ENCODE results near the gene ANKRD33B.

ANKRD33B gene

DNA sequence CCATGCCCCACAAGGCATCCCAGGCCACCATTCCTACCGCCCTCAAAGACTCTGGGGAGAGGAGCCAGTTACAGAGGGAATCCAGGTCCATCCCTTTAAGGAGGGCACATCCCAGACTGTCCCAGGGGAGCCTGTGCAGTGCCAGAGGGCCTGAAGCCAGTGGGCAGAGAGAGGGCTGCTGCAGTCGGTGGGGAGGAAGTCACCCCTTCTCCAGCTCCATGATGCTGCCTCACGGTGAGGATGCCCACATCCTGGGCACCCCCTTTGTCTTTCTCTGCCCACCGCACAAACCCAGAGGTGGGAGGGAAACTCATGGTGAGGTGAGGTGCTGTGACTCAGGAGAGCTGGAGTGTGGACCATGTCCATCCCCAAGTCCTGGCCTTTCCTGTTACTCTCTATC lies 26.2 kb upstream of the ANKRD33B start:
- no peak for TF ChIP-seq CTCF (IDR thresholded peaks at IDR 0.05; ENCODE audit: insufficient read depth, low read depth, low read length, missing control alignments)
- no peak overlapping the region for H3K4me3 ChIP-seq (ENCODE audit: low read depth, low read length)
- no peak for DNase-seq (ENCODE audit: low read depth)

DNA sequence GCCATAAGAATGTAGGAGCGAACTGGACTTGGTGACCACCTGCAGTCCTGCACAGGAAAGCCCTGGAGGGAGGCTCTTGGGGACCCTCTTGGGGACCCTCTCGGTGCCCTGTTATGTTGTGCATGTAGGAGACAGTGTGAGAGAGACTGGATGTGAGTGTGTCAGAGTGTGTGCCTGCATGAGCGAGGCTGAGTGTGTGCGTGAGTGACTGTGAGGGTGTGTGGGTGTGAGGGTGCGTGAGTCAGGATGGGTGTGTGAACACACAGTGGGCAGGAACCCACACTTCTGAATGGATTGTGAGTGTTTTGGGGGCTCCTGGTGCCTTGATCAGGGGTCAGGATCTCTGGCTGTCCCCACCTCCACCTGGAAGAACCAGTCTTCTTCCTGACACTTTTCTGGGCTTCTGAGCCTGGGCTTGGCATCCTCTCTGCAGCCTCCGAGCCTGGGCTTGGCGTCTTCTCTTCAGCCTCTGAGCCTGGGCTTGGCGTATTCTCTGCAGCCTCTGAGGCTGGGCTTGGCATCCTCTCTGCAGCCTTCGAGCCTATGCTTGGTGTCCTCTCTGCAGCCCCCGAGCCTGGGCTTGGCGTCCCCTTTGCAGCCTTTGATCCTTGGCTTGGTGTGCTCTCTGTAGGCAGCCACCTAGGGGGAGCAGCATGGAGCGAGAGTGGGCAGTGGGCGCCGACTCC lies 25.6 kb upstream of the ANKRD33B start:
- TF ChIP-seq CTCF (IDR thresholded peaks at IDR 0.05; ENCODE audit: insufficient read depth, low read depth, low read length, missing control alignments): no peak
- no peak overlapping the region for H3K4me3 ChIP-seq (ENCODE audit: low read depth, low read length)
- no peak for DNase-seq (ENCODE audit: low read depth)

DNA sequence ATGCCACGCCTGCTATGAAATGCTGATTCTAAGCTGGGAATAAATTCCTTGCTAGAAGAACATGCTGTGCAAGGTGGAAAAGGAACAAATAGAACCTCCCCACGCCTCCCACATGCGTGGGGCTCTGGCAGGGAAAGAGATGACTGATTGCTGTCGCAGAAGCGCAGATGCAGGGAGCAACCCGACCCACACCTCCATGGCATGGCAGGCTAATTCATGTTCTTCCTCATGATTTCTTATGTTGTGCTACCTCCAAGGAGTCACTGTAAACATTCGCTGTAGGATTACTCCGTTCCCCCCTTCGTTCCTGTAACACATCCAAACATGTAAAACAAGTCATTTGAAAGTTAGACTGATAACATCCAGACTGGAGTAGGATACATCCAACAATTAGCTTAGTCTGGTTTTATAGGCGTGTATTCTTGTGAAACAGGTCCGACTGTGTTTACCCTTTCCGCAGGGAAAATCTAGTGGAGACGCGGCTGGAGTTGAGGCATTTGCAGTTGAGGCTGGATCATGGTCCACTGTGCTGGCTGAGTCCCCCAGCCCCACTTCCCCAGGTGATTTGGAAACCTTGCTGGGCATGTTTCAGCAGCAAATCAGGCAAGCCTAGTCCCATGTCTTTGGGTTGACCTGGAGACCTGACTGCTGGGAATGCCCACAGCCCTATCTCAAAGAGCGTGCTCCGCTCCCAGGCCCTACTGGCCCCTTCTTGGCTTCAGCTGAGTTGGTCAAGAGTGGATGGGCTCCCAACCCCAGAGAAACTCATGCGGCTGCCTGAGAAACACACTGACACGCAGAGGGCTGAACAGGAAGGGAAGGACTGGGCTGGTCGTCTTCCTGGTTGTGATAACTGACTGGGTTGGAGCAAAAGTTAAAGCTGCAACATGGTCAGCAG lies 24.8 kb upstream of the ANKRD33B start:
- TF ChIP-seq CTCF (IDR thresholded peaks at IDR 0.05; ENCODE audit: insufficient read depth, low read depth, low read length, missing control alignments): no peak
- no peak overlapping the region for H3K4me3 ChIP-seq (ENCODE audit: low read depth, low read length)
- no peak for DNase-seq (ENCODE audit: low read depth)

DNA sequence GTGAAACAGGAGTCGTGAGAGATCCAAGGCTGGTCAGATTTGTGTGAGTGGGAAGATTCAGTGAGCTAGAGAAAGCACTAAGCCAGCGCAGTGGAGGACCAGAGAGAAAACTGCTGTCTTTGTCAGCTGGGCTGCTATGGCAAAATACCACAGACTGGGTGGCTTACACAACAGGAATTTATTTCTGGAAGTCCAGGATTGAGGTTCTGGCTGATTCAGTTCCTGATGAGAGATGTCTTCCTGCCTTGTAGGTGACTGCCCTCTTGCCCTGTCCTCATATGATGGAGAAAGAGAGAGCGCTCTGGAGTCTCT lies 24.2 kb upstream of the ANKRD33B start:
- no peak overlapping the region for H3K4me3 ChIP-seq (ENCODE audit: low read depth, low read length)
- TF ChIP-seq CTCF (IDR thresholded peaks at IDR 0.05; ENCODE audit: insufficient read depth, low read depth, low read length, missing control alignments): no peak
- no peak for DNase-seq (ENCODE audit: low read depth)

DNA sequence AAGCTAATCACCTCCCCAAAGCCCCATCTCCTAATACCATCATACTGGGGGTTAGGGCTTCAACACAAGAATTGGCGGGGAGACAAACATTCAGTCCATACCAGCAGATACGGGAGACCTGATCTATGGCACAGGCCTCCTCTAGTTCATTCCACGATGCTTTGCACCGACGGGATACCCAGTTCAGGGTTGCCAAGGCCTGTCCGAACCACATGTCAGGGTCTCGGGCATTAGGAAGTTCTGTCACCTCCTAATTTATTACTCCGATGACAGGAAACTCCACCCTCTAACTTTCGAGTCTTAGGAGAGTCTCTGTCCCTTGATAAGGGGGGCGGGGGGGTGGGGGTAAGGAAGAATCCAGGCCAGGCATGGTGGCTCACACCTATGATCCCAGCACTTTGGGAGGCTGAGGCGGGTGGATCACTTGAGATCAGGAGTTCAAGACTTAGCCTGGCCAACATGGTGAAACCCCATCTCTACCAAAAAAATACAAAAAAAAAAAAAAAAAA lies 23.8 kb upstream of the ANKRD33B start:
- H3K4me3 ChIP-seq (ENCODE audit: low read depth, low read length): no peak overlapping the region
- no peak for TF ChIP-seq CTCF (IDR thresholded peaks at IDR 0.05; ENCODE audit: insufficient read depth, low read depth, low read length, missing control alignments)
- no peak for DNase-seq (ENCODE audit: low read depth)

GRCh38 chr5:10540951-10541646 lies 22.8 kb upstream of the ANKRD33B start:
- H3K4me3 ChIP-seq (ENCODE audit: low read depth, low read length): no peak overlapping the region
- TF ChIP-seq CTCF (IDR thresholded peaks at IDR 0.05; ENCODE audit: insufficient read depth, low read depth, low read length, missing control alignments): no peak
- no peak for DNase-seq (ENCODE audit: low read depth)

All from GM12865 (cell line).